HG03108 (cell line): ENCODE results near the gene MSRB3.

Experiments used
- ATAC-seq: cut with Tn5 transposase; IDR thresholded peaks from one replicate; pipeline ENCODE4 v1.9.1; 2021; ENCODE audit warnings: moderate library complexity; ENCODE audit not compliant: unreplicated experiment

The MSRB3 gene

DNA sequence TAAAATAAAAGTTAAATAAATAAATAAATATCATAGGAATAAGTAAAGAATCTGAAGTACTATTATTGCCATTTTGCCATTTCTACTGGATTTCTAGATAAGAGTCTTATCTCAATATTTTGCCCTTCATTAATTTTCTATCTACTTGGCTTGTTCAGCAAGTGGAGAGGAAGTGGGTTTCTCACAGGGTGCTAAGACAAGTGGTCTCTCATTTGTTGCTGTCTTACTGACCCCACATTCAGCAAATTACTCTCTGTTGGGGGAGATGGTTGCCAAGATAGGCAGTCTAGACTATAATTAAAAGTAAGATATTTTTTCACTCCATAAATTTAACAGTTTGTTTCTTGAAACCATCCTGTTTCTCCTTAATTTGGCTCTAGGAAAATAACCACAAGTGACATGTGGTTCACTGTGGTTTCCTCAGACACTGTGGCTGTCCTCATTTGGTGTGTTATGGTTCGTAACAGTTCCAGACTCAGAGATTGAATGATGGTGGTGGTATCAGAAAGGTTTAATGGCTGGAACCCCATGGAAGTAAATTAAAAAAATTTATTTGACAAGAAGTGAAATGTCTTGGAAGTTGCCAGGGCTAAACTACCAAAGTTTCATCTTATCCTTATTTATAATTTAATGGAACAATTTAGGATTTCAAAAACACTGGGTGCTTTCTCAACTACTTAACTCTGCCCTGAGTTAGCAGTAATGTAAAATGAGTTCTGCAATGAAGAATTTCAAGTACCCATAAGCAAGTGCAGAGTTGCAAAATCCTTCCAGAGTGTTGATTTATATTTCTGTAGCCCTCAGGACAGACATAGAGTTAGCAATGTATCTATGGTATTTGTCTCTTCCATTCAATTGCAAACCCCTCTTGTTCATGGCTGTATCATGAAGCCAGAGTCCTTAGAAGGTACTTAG, 214.8 kb downstream of the MSRB3 start:
- no peak for ATAC-seq

DNA sequence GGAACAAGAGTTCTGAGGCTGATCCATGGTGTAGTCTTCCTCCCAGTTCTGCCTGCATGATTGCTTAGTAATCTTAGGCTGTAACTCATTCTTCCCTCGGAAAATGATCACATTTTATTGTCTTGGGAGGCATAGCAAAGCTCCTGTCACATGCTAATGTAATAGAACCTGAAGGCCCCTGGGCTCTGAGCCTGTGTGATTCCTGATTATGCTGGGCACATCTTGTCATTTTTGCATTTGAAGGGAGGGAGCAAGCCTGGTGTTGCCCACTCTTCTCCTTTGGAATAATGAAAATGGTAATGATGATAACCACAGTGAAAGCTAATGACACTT, 215.4 kb downstream of the MSRB3 start:
- no peak for ATAC-seq

DNA sequence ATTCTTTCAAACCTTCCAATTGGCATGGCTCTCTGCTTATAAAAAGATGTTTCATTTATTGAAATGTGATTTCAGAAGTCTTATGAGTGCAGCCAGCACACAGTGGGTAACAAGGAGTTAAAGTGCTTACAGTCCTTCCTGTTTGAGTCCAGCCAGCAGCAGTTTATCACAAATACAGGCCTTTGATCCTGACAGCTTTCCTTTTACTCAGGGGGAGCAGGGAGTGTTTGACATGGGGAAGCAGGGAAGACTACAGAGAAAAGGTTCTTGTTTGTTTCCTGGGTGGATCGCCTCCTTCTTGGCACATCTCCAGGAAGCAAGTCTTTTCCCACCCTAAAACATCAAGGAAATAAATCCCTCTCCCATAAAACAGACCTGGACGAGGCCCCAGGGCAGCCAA, 216.1 kb downstream of the MSRB3 start:
- no peak for ATAC-seq

DNA sequence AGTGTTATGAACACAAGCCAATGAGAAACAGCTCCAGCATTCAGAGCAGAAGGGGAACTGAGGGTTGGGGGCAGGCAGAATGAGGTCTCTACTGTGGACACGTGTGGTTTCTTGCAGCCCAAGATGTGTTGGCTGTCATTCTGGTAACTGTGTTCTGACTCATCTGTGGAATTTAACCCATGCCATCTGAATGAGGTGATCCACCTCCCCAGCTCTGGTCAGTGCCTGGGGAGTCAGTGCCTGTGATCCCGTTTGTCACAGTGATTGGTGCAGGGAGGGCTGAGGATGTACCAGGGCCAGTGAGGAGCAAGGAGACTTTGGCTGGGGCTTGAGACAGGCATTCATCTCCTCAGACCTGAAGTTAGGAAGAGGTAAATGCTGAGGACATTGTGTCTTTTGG, 216.8 kb downstream of the MSRB3 start:
- ATAC-seq: no peak

DNA sequence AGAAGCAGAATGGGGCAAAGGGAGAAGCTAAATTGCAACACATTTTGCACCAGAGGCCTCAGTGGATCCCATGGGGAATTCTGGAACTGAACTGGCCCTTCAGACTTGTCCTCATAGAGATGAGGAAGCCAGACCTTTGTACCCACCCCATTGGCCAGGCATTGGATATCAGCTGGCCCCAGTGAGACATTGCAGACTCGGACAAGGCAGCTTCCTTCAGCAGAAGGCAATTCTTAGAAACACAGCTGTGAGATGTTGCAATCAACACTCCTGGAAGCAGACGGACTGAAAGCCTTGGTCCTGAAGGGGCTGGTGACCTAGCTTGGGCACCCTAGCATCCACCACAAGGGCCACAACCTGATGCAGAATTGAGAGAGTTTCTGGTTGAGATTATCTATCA, 218.1 kb downstream of the MSRB3 start:
- ATAC-seq: no peak

DNA sequence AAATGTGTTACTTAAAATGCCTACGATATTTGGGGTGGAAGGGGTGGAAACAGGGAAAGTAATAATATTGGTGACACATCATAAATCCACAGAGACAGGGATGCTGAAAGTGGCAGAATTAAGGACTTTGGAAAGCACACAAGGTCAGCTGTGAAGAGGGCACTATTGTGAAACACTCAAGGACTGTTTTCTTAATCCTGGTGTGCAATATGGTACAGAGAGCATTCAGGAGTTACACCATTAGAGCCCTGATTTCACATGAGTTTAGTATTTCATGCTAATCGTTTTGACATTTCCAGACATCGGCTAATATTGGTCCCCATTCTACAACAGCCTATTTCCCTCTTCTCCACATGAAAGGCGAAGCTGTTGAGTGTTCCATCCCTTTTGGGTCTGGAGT, 219.2 kb downstream of the MSRB3 start:
- ATAC-seq: no peak

DNA sequence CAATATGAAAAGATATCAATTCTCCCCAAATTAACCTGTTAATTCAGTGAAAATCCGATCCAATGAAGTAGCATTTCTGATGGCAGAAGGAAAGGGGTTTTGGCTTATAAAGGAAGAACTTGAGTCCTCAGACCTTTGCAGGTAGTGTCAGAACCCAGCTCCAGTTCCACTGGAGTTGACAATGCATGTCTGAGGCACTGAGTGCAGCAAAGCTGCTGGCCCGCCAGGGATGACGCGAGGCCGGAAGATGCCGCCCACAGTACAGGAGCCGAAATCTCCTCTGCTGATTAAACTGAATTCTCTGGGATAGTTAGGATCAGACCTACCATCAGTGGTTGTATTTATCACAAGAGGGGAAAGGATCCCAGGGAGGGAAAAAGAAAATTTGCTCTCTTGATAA, 220.7 kb downstream of the MSRB3 start:
- no peak for ATAC-seq

DNA sequence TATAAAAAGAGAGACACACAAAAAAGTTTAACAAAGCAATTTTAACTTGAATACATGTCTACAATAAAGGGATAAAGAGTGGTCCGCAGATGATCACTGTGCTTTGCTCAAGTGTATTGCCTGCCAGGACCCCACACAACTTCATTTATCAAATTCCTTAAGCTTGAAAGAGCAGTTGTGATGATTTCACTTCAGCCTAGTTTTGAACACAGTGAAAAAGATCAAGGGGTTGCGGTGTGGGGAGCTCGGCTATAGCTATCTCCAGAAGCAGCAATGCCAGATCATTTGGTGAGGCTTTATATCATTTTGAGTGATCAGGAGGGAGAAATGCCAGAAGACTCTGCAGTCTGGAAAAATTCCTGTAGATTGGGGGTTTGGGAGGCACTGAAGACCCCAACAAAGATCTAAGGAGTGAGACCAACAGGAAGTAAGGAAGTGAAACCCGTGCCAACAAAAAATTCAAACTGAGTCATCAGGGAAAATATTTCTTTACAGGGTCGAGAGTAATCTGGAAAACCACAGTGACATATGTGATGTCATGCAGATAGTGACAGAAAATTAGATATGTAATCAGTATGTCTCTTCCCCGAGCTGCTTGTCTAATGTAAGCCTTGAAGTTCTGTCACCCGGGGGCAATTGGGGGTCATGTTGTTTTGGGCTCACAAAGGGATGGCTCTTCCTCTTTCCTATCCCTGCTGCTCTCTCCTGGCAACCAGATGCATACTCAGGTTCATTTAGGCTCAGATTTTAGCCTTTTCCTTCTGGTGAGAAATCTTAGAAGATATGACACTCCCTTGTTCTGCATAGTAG, 221.8 kb downstream of the MSRB3 start:
- ATAC-seq: no peak

DNA sequence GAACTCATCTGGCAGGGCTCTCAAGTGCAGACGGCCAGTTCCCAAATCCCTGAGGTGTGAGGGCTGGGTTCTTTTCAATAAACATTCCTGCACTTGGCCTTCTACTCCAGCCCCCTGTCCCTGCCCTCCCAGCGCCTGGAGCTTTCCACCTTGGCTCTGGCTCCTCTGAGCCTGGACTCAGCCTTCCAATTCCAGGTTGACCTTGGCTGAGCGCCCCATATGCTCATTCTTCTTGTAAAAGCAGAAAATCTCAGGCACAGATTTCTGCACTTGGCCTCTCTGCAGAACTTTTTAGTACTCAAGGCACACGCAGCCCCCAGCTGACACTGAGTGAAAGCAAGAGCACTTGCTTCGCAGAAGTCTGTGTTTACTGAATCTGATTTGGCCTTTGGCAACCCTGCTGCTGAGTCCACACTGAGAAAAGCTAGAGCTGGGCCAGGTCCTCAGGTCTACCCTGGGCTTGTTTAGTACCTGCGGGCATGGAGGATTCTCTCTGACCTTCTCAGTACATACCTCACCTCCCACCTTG, 222.7 kb downstream of the MSRB3 start:
- ATAC-seq: no peak

DNA sequence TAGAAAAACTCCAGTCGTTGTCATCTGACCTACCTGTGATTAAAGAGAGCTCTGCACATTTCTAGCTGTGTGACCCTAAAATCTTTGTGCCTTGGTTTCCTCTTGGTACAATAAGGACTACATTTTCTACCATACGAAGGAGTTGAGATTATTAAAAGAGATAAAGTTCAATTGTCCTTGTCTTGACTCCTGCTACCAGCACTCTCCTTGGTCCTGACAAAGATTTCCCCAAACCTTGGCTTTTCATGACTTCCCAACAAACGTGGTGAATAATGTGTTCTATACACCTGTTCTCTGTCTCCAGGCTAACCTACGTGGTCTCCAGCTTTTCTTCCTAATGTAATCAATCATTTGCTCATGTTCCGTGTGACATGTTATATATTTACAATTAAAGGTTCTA, 223.5 kb downstream of the MSRB3 start:
- no peak for ATAC-seq

DNA sequence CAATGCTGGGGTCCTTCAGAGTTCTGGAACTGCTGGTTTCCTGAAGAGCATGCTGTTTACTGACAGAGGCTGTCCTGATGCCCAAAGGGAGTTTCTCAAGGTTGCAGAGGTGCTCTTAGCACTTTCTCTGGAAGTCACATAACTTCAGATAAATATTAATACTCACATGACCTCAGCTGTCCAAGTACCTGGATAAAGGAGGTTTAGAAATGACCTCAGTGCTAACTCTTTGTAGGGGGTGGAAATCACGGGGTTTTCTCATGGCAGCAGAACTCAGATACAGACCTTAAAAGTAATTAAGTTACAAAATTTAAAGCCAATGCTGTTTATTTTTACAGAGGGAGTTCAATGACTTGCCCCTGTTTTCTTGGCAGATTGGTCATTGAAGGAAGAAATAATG, 225.9 kb downstream of the MSRB3 start:
- no peak for ATAC-seq

DNA sequence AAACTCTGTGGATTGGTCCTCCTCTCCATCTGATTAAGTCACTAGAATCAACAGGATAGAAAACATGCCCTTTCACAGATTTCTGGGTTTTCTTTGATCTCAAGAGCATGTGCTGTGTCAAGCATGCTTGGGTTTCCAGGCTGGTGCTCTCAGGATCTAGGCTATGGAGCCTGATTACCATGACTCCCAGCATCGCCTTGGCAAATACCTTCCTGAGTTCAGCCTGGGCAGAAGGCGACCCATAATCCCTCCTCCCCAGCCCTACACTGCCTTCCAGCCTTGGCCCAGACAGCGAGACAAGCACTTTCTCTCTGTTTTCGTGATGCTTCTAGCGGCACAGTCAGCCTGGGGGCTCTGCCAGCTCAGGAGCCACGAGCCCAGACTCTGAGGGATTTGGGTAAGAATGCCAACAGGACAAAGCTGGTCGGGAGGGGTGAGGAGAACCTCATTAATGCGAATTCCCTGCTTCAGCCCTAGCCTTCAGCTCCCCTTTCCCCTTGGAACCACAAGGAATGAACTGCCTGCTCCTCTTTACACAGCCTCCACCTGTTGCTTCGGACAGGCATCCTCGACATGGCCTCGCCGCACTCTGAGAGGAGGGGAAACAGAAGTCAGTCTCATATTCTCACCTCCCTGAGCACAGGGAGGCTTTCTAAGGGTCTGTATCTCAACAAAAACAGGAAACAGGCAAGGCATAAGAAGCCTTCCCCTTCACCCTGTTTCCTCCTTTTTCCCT, 227.1 kb downstream of the MSRB3 start:
- ATAC-seq: no peak

DNA sequence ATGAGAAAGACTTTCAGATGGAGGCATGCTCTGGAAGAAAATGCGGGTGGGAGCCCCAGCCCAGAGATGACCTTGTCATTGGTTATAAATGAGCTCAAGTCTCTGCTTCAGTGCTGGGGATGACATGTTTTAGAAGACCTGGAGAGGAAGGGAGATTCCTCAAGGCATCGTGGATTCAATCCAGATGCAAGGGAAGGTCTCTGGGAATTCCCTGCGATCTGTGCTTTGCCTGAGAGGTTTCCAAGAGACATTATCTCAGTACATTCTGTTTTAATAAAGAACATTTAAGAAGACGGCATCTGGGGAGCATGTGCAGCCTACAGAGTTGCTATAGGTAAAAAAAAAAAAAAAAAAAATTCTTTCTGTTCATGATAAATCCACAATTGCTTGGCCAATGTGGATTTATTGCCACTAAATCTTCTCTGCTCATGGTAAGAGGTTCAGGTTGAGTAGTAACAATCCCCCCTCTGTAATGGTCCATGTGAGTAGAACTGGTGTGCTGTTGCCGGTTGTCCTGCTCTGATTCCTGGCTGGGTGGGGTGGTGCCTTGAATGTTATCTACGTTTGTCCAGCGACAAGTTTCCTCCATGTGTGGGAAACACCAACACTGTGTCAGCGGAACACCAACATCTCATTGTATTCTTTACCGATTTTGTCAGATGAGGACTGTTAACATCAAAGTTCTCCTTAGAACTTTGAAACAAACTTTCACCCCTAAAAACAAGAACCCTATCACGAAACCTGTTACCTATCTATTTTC, 230.0 kb downstream of the MSRB3 start:
- no peak for ATAC-seq

DNA sequence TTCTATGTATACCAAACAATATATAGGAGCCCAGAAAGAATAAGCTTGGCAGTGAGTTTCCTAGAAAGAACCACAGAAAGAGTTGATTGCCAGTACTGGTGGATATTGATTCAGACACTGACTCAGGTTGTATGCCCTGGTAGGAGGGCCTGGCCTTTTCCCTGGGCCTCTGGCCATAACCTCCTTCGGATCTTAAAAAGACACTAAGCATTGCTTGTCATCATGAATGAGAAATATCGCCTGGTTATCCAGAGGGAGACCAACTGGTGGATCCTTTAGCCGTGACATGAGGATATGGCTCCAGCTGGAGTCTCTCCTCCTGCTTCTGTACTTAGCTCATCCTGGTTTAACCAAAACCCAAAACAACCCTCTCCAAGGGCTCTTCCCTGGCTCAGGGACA, 231.5 kb downstream of the MSRB3 start:
- no peak for ATAC-seq

DNA sequence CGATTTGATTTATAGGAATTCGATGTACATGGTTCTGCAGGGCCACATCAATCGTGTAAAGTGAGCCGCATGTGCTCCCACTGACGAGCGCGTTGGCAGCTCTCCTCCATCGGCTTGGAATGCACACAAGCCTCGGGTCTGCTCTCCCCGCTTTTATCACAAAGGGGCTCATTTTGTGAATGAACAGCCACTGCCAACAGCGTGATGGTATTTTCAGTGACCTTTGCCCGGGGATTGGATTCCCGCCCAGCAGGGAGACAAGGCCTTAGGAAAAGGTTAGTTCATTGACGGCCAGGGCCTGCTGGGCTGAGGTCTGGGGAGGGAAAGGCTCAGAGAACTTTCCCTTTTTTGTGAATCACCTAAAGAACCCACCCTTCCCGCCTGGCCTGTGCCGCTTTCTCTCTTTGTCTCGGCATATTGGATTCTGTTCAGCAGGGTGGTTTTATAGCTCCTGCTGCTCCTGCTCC, 232.1 kb downstream of the MSRB3 start:
- ATAC-seq: no peak

DNA sequence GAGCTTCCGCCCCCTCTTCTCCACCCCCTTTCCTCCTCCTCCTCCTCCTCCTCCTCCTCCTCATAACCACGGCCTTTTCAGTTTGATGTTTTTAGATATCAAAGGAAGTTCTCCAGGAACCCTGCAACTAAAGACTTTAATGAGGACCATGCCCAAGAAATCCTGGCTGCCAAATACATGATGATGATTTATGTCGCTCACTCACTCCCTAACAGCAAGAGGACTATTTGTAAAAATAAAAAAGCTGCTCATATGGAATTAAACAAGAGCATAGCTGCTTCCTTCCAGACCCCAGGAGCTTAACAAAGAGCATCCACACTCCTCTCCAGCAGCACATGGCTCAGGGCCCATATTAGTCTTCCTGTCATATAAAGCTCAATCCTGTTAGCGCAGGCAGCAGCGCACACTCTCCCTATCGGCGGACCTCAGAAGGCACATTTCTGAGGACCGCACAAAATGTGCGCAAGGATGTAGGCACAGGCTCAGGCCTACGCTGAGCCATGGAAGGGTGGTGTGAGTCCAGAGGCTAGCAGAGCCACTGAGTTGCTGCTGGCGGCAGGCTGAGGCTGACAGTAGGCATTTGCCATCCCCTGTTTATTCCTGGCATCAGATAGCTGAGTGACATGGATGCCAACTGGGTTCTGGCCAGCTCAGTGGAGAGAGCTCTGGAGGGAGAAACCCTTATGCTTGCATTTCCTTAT, 232.8 kb downstream of the MSRB3 start:
- no peak for ATAC-seq

DNA sequence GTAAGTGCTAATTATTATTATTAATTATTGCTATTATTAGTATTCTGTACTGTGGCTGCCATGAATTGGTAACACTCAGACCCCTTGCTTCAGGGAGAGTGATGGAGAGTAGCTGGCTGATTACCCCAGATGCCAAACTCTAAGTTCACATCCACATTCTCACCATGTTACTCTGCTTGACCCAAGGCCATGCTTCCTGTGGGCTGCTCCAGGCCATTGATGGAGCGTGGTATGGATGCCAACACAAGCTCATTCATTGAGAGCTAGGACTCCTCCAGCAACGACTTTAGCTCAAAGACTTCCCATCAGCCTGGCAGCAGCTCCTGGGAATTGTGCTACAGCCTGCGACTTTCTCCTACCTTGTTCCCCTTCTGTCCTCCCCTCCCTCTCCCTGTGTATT, 233.4 kb downstream of the MSRB3 start:
- ATAC-seq: no peak
